ENCODE results near the gene WDR7.

- TF ChIP-seq, protein P1, sequence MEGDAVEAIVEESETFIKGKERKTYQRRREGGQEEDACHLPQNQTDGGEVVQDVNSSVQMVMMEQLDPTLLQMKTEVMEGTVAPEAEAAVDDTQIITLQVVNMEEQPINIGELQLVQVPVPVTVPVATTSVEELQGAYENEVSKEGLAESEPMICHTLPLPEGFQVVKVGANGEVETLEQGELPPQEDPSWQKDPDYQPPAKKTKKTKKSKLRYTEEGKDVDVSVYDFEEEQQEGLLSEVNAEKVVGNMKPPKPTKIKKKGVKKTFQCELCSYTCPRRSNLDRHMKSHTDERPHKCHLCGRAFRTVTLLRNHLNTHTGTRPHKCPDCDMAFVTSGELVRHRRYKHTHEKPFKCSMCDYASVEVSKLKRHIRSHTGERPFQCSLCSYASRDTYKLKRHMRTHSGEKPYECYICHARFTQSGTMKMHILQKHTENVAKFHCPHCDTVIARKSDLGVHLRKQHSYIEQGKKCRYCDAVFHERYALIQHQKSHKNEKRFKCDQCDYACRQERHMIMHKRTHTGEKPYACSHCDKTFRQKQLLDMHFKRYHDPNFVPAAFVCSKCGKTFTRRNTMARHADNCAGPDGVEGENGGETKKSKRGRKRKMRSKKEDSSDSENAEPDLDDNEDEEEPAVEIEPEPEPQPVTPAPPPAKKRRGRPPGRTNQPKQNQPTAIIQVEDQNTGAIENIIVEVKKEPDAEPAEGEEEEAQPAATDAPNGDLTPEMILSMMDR (IDR thresholded peaks at IDR 0.05 in 2 of 3, conservative IDR thresholded peaks at IDR 0.05 in 1 of 3; ENCODE audit: control insufficient read depth in 2 of 3, extremely low read depth in 1 of 3, insufficient read depth in 1 of 3, low read depth in 3 of 3, low read length in 3 of 3) = peak in 1 of 3 experiments; percentile 10; a peak in 1 of 6 replicates
- no peak for TF ChIP-seq EZH2 (IDR thresholded peaks at IDR 0.05; ENCODE audit: borderline replicate concordance, control insufficient read depth, low read depth, low read length)
- no peak for TF ChIP-seq POLR2A (IDR thresholded peaks at IDR 0.05; ENCODE audit: low read depth, low read length)
- no peak for TF ChIP-seq JUND (IDR thresholded peaks at IDR 0.05; ENCODE audit: low read depth, low read length)
- no peak for TF ChIP-seq NFYB (IDR thresholded peaks at IDR 0.05; ENCODE audit: insufficient read depth, low read depth, low read length)
- TF ChIP-seq FOXM1 (IDR thresholded peaks at IDR 0.05; ENCODE audit: low read depth, low read length) = no peak
- no peak for TF ChIP-seq ZBTB40 (IDR thresholded peaks at IDR 0.05; ENCODE audit: borderline replicate concordance)
These were observed 344.5 kb downstream of the WDR7 start for GRCh38 chr18:56995579-56996188.
